Middle frontal gyrus (tissue), 1 donor: ENCODE data around the gene NEURL4.
"Not testable (repeated sequence)": the region's sequence is repeated elsewhere in the genome, so short reads cannot be mapped to it uniquely, and the experiment has no call there.

ENCODE experiments used
- DNase-seq: peaks from one replicate; pipeline ENCODE4 v3.0.0-alpha.2; 2015; ENCODE audit warnings: low spot score; ENCODE audit errors: extremely low spot score

NEURL4 gene

GRCh38 chr17:7328840-7329373 is at the start of gene NEURL4:
TSS of gene NEURL4 (minus strand) at chr17:7329335. CDS start at chr17:7329312, 23 bp downstream.
- DNase-seq, result no peak

GRCh38 chr17:7374353-7374752 is 45.2 kb upstream of the NEURL4 start:
- no peak for DNase-seq

GRCh38 chr17:7370853-7371252 is 41.7 kb upstream of the NEURL4 start:
- no peak for DNase-seq

- DNase-seq, result no peak
These were observed 40.7 kb upstream of the NEURL4 start for GRCh38 chr17:7369825-7370224.

- DNase-seq, result not testable (repeated sequence)
These were observed 39.5 kb upstream of the NEURL4 start for GRCh38 chr17:7368599-7368994.

- no peak for DNase-seq
These were observed 38.9 kb upstream of the NEURL4 start for GRCh38 chr17:7367918-7368598.

GRCh38 chr17:7367083-7367482 is 37.9 kb upstream of the NEURL4 start:
- DNase-seq, result no peak

GRCh38 chr17:7365963-7366362 is 36.8 kb upstream of the NEURL4 start:
- DNase-seq, result not testable (repeated sequence)

- no peak for DNase-seq
These were observed 34.2 kb upstream of the NEURL4 start for GRCh38 chr17:7363311-7363710.

- DNase-seq, result no peak
These were observed 32.8 kb upstream of the NEURL4 start for GRCh38 chr17:7361906-7362305.

GRCh38 chr17:7357381-7357780 is 28.2 kb upstream of the NEURL4 start:
- DNase-seq, result no peak

GRCh38 chr17:7356756-7357155 is 27.6 kb upstream of the NEURL4 start:
- no peak for DNase-seq

- no peak for DNase-seq
These were observed 27.0 kb upstream of the NEURL4 start for GRCh38 chr17:7356072-7356549.

GRCh38 chr17:7355573-7355972 is 26.4 kb upstream of the NEURL4 start:
- no peak for DNase-seq

- DNase-seq, result no peak
These were observed 25.9 kb upstream of the NEURL4 start, which contains the start of gene TMEM95 for GRCh38 chr17:7355053-7355452. TSS of gene TMEM95 (plus strand) at chr17:7355156. CDS start at chr17:7355205, 49 bp downstream.

GRCh38 chr17:7354262-7354843 is 25.2 kb upstream of the NEURL4 start:
- DNase-seq, result no peak

GRCh38 chr17:7352910-7353635 is 23.9 kb upstream of the NEURL4 start:
- DNase-seq, result no peak

GRCh38 chr17:7352503-7352889 is 23.4 kb upstream of the NEURL4 start:
- no peak for DNase-seq

- DNase-seq, result peak; percentile 43
These were observed 22.7 kb upstream of the NEURL4 start, which contains the start of gene KCTD11 for GRCh38 chr17:7351665-7352502. TSS of gene KCTD11 (plus strand) at chr17:7352162.

GRCh38 chr17:7348478-7349242 is 19.5 kb upstream of the NEURL4 start:
- no peak for DNase-seq
